Fibroblast of skin of abdomen (primary cell): ENCODE measurements around the gene AGFG1.
A peak's percentile ranks its signal among the peaks of the same experiment; 100 is the strongest.

Experiments used
- DNase-seq: peaks from one replicate; pipeline ENCODE4 v3.0.0-alpha.2; 2013

Gene AGFG1

DNA sequence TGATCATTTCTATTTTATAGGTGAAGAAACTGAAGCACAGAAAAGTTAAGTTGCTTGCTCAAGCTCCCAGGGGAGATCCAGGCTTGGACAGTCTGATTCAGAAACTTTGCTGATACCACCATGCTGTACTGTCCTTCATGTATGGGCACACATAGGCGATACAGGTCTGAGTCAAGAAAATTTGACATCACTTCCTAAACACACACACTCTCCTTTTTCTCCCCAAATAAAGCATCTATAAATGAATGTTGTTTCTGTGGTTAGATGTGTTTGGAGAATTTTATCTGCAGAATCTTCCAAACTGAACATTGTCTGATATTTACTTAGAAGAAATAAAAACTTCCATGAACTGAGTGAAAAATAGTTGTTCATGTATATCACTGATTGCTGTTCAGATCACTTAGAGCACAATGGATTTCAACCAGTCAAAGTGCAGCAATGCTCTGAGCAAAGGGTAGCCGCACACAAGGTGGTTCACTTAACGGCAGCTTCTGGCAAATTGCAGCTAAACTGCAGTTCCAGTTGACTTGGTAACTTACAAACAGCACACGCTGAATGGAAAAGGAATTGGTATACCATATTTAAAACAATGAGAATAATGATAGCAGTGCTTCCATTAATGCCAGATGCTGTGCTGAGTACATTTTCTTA, 10.0 kb upstream of the AGFG1 start:
- DNase-seq: no peak

DNA sequence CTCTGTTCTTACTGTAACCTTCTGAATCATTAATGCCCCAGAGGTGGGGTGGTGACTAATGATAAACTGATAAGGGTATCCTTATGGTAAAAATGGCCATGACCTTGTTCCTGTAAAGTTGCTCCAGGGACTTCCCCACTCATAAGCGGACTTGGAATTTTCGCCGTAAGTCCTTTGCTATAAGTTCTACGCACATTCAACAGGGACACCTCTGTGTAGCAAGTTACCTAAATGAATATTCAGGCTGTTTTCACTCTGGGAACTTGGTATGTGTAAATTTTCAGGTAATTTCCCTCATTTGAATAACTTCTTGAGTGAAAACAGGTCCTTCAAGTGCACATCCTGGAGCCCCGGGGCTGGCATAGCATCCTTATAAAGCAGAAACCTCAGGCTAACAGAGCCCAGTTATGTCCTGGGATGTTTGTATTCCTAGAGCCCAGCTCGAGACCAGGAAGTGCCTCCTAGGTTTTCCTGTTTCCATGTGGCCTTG, 9.4 kb upstream of the AGFG1 start:
- DNase-seq: no peak

DNA sequence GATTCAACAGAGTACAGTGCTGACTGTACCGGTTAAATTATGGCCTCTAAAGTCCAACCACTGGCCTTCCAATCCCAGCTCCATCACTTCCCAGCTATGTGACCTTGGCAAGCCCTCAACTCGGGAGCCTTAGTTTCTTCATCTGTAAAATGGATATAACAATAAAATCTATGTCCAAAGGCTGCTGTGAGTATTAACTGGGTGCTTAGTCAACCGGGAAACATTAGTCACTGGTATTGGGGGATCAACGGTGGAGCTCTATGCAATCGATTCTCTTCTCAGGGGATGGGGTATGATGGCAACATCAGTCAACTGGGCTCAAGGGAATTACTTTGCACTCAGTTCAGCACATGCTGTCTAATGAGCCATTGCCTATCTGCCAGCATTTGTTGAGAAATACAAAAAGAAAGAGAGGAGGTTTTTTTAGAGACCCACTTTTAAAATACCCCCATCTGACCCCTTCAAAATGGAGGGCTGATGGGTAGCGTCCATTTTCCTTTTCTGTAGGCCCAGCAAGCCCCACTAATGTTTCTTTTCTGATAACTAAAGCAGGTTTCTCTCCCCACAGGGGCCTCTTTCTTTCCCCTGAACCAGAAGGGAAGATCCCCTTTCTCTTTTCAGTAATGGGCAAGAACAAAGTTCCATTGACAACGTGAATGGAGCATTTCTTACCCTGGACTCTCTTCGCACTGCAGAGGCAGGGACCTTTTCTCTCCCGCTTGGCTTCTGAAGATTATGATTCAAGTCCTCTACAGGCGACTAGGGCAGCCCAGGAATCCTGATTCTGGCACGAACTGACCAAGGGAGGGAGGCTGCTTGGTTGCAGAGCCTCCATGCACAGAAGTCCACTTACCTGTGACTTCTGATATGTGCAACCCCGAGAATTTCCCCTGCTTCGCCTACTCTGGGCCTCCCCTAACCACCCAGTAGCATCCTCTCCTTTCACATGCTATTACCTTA, 8.7 kb upstream of the AGFG1 start:
- DNase-seq: no peak

DNA sequence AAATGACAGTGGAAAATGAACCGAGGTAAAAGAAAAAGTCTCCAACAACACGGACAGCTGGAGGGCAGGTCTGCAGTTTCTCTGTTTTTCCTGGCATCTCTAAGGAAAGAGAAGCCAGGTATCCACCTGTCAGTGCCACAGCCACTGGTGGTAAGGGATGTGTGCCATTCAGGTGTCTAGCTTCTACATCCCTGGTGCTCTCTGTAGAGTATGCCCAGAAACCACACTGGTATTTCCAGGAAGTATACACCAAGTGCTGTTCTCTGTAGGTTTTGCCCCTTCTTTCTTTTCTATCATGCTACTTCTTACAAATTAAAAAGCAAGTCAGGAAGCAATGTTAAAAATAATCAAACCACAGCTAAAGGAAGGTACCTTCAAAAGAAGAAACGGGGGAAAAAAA, 7.6 kb upstream of the AGFG1 start:
- DNase-seq: no peak

DNA sequence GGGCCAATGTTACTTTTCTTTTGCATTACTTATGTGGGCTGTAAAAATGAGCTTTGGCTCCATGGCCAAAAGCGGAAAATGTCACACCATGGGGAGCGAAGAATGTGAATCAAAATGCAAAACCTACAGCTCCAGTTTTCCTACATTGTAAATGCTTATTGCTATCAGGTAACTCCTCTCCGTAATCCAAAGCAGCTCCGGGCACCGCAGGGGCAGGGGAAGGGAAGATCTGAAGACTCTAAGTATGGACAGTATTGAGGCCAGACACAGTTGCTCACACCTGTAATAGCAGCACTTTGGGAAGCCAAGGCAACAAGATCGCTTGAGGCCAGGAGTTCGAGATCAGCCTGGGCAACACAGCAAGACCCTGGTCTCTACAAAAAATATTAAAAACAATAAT, 7.1 kb upstream of the AGFG1 start:
- DNase-seq: no peak

DNA sequence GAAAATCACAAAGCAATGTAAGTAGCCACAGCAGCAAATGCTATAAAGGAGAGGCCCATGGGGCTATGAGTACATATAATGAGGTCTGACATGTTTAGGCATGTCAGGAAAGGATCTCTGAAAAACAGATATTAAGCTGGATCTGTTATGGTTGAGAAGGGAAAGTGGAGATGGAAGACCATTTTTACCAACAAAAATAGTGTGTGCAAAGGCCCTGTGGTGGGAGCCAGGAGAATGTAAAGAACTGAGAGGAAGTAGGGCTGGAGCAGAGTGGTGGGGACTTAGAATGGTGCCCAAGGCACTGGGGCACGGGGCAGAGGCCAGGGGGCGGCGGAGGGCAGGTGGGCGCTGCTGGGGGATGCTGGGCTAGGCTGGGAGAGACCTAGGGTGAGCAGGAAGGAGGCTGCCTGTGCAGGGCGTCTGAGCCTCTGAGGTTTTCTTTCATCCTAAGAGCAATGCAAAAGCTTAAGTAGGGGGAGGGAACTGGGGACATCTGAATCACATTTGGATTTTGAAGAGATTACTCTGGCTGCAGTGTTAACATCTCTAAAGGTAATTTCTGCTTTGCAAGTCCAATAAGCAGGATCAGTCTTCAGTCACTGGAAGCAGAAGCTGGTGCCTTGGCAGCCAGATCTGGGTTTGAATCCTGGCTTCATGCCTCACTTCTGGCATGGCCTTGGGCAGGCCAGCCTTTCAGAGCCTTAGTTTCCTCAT, 4.9 kb upstream of the AGFG1 start:
- no peak for DNase-seq

DNA sequence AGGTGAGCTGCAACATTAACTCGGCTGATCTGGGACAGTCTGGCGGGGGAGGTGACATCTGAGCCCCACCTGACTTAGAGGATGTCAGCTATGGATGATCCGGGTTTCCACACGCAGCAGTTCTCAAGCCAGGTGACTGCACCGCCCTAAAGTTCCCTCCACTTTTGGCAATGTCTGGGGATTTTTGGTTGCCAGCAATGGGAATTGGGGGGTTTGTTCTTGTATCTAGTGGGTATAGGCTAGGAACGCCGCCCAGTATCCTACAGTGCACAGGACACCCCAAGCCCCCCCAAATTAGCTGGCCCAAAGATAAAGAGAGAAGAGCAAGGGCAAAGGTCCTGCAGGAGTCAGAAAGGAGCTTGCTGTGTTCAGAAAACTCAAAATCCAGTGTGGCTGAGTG, 544 bp upstream of the AGFG1 start:
- no peak for DNase-seq

DNA sequence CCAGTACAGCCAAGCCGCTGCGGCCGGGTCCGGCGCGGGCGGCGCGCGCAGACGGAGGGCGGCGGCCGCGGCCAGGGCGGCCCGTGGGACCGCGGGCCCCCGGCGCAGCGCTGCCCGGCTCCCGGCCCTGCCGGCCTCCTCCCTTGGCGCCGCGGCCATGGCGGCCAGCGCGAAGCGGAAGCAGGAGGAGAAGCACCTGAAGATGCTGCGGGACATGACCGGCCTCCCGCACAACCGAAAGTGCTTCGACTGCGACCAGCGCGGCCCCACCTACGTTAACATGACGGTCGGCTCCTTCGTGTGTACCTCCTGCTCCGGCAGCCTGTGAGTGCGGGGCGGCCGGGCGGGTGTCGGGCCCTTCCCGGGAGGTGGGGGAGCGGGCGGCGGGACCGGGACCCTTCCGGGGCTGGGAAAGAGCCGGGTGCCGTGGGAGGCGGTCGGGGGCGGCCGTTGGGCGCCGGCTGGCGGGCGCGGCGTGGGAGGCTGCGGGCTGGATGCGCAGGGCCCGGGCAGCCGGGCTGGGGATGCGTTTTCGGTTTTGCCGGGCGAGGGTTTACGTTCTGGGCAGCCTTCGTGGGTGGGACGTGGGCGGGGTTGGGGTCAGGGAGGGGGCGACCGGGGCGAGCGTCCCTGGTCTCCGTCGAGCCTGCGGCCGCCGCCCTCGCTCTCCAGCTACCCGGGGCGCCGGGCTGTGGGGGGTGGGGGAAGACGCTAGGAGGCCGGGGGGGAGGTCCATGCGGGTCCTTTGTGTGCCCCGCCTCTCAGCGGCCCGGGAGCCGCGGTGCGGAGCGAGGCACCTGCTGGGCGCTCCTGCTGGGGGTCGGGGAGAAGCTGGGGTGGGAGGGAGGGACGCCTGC, 537 bp downstream of the AGFG1 start:
- peak; percentile 17 for DNase-seq

DNA sequence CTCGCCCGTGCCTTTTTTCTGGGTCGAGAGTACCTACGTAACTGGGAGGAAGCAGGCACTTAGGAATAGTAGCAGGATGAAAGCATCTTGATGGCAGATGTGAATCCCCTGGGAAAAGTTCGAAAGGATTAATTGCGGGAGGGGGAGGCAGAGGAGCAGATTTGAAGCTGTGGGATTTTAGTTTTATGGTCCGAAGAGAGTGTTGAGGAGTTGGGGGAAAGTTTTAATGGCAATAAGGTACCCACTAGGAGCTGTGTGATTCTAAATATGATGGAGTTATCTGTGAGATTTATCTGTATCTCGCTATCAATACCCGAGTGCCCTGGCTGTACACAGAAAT, 1.1 kb downstream of the AGFG1 start:
- DNase-seq: no peak

DNA sequence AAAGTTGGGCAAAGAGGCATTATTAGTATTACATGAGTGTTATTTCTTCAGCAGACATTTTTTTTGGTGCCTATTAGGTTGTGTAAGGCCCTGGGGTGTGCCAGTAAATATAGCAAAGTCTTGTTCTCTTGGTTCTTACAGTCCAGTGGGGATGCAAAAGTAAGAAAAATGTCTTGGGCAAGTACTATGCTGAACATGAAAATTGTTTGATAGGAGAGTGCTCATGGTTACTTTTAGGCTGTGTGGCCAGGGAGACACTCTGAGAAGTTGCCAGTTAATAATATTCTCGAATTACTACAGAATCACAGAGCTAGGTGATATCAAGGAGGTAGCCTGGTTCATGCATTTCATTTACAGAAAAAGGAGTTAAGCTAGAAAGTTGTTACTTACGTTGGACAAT, 1.9 kb downstream of the AGFG1 start:
- DNase-seq: no peak

DNA sequence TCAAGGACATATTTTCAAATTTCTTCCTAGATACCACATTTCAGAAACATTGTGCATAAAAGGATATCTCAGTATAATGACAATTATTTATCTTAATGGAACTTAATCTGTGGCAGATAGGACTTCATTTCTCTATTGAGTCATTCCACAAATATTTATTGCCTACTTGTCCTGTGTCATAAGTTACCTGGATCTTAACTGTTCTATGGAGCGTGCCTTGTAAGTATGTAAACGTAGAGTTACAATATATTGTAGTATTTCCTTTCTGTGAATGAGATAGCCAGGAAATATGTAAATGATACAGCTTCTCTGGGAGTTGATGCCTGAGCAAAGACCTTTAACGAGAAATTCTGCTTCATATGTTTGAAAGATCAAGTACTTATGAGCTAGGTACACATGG, 2.5 kb downstream of the AGFG1 start:
- DNase-seq: no peak

DNA sequence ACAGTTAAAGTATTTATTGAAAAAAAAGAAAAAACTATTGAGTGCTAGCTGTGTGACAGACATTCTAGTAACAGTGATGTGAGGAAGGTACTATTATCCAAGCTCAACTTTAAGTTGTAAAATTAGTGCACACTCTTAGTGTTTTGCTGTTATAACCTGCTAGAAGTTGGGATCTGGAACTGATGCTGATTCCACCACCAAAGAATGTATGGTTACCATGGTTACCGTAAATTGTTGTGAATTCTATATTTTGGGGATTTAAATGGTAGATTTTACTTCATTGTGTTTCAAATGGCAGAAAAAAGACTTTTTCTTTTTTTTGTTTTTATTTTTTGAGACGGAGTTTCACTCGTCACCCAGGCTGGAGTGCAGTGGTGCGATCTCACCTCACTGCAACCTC, 5.3 kb downstream of the AGFG1 start:
- peak; percentile 40 for DNase-seq

DNA sequence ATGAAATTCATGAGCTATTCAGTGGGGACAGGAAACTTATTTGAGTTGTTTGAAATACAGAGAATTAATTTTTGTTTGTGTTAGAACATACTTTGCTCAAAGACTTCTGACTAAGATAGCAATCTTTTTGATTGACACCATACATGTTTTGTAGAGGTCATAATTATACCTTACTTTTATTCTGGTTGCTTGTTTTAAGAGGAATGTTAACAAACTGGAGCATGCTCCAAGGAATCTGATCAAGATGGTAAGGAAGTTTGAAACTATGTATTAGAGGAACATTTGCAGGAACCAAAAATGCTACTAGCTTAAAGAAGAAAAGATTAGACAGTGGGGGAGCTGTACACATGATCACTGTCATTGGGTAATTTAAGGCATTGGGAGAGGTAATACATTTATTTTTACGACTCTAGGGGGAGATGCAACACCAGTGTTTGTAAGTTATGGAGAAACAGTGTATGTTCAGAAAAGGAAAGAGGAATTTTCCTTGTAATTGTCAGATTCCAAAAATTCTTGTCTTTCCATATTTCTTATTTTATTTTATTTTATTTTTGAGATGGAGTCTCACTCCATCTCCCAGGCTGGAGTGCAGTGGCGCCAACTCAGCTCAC, 8.0 kb downstream of the AGFG1 start:
- DNase-seq: peak; percentile 40

DNA sequence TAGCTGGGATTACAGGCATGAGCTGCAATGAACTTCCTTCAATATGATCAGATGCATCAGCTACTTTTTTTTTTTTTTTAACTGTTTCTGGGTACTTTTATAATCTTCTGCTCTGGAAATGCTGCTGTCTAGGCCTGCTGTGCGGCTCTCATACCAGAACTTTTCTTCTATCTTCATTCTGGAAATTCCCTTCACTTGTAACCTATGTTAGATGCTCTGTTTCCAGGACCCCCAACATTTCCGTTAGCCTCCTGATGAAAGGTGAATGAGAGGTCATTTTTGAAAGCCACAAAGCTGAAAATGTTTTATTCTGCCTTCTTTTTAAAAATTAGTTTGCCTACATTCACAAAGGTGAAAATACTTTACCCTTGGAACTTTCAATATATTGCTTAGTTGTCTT, 8.6 kb downstream of the AGFG1 start:
- no peak for DNase-seq

DNA sequence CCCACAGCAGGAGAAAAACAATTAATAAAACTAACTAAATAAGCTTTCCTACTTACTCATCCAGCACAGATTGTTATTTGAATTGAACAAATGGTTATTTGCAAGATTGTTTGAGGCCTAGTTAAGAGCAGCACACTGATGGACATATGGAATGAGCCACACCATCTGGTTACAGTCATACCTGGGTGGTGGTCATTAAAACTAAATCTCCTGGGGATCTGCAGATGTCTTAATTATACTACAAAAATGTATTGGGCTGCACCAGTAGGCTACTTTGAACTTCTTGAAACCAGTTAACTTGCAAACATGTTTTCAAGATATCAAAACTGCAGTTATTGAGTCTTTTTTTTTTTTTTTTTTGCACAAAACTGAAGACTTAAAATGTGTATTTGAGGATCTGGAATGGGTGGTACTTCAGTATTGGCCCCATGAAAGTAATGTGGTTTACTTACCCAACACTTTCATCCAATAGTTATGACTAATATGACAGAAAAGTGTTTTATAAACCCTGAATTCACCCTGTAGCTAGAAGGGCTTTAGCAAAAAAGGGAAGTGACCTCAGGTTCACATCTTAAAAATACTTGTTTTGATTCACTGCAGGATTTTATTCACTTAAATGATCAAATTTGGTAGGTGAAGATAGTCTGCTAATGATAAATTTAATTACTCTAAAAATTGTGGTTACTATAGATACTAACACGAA, 10.8 kb downstream of the AGFG1 start:
- peak; percentile 35 for DNase-seq

DNA sequence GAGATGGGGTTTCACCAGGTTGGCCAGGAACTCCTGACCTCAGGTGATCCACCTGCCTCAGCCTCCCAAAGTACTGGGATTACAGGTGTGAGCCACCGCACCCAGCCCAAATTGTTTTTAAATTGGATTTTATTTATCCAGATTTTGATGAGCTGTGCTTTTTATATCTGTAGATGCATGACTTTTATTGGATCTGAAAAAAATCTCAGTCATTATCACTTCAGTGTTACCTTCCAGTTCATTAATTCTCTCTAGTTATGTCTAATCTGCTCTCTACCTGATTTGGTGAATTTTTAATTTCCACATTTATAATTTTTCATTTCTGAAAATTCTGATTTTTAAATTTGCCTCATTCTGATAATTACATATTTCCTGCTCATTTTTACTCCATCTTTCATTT, 13.5 kb downstream of the AGFG1 start:
- DNase-seq: no peak

DNA sequence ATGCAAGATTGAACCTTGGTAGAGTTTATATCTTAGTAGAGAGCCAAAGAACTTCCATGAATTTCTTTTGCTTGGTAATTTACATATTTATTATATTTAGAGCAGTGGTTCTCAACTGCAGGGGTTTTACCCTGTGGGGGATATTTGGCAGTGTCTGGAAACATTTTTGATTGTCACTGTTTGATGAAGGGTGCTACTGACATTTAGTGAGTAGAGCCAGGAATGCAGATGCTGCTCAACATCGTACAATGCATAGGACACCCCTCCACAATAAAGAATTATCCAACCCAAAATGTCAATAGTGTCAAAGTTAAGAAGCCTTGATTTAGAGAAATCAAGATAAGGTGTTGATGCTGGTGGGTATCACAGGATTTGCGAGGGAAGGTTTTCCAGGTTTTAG, 14.7 kb downstream of the AGFG1 start:
- no peak for DNase-seq

DNA sequence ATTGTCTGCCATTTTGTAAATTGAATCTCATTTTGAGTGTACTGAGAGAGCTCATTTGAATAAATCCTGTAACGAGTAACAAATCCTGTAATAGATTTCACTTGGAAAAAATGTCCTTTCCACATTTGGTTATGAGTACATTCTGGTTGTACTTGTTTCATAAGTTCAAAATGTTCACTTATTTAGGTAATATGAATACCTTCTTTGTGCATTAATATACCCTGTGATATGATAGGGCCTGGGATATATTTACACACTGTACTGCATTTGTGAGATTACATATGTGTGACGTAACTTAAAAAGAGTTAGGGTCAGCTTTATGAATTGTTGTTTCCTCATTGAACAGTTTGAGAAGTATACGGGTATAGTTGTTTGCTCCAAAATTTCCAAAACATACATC, 16.1 kb downstream of the AGFG1 start:
- no peak for DNase-seq

DNA sequence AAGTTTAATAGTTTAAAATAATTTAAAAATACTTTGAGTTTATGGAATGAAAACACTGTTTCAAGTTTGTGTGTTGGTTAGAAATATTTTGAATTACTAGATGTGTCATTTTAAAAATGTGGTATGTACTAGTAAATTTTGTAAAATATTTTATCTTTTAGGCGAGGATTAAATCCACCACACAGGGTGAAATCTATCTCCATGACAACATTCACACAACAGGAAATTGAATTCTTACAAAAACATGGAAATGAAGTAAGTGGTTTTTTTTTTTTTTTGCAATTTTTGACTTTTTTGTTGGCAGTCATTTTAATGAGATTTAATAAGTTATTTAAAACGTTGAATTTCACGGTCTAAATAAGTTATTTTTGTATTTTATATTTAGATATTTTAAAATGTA, 19.4 kb downstream of the AGFG1 start:
- no peak for DNase-seq

DNA sequence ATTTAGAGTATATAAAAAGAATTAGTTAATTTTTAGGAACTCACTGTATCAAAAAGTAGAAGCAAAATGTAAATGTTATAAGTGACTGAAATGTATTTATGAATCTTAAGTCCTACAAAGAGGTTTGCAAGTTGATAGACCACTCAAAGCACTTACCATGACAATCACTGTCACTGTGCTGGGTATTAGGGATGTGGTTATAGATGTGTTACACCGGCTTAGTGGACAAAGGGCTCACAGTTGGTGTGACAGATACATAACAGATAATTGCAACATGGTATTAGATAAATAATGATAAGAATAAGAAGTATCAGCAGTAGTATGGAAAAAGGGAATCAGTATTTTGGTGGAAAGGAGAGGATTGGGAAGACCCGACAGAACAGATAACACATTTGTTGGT, 21.6 kb downstream of the AGFG1 start:
- no peak for DNase-seq

DNA sequence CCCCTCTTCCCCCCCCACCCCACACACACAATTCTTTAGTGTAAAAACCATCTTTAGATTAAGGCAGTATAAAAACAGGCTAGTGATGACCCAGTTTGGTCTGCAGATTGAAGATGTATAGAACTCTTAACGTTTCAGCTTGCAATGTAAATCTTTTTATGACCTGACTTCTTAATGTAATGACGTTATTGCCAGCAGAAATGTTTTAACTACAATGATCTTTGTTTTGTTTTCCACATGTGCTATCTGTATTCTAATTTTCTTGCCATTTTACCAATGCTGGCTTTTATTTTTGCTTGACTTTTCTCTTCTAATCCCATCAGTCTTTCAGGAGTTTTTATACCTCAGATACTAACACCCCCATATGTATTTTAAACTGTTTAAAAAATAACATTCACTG, 25.2 kb downstream of the AGFG1 start:
- DNase-seq: no peak
